Esophagus squamous epithelium (tissue), 5 donors: ENCODE results near the gene FGGY. TPM values are rescaled to one million over a fixed set of nuclear protein-coding genes. Genes with fewer than 3 reads are reported as not detected.

Source experiments
- DNase-seq: peaks from one replicate; lab custom pipeline; 2025; lab: John Stamatoyannopoulos, UW
- H3K27ac ChIP-seq, 4 donors: fragments of 200-600 bp; sonication (generic); one replicate each; pipeline ENCODE4 v1.5.1; 2016 to 2019; ENCODE audit warnings: mild to moderate bottlenecking in 1 of 4
- H3K27me3 ChIP-seq, 4 donors: fragments of 200-600 bp; sonication (generic); 1 replicate in 3 of 4; 2 replicates in 1 of 4; pipeline versions ENCODE4 v1.5.1 to v1.6.0; 2017 to 2021; ENCODE audit warnings: antibody characterized with exemption in 1 of 4
- H3K36me3 ChIP-seq, 3 donors: fragments of 200-600 bp; sonication (generic); one replicate each; pipeline ENCODE4 v1.5.1; 2016 to 2019
- H3K4me1 ChIP-seq, 3 donors: fragments of 200-600 bp; sonication (generic); one replicate each; pipeline ENCODE4 v1.5.1; 2017 to 2019
- H3K4me3 ChIP-seq, 4 donors: fragments of 200-600 bp; sonication (generic); 1 replicate in 3 of 4; 2 replicates in 1 of 4; pipeline ENCODE4 v1.5.1; 2016 to 2019; ENCODE audit warnings: mild to moderate bottlenecking in 2 of 4, moderate library complexity in 1 of 4
- H3K9me3 ChIP-seq, 3 donors: fragments of 200-600 bp; sonication (generic); one replicate each; pipeline ENCODE4 v1.5.1; 2016 to 2019
- CTCF ChIP-seq, 6 experiments: fragments of 450-650 bp in 4 of 6; fragments of 200-600 bp in 2 of 6; sonication (generic) in 2 of 6; IDR thresholded peaks; one replicate each; pipeline ENCODE4 v1.5.1; 2016 to 2019; ENCODE audit warnings: antibody characterized with exemption in 6 of 6, mild to moderate bottlenecking in 4 of 6, moderate library complexity in 4 of 6
- POLR2A ChIP-seq, 4 donors: fragments of 450-650 bp; IDR thresholded peaks; one replicate each; pipeline ENCODE4 v1.6.1; 2017; ENCODE audit warnings: antibody characterized with exemption in 4 of 4, mild to moderate bottlenecking in 4 of 4, moderate library complexity in 3 of 4
- WGBS, 2 donors: methylation state at CpG; one replicate each; pipeline ENCODE4 v1.1.5; 2018; 5-methylcytosine and 5-hydroxymethylcytosine counted together
- intact Hi-C: fragments of 100-400 bp; cut with DNase I; formaldehyde crosslinking; loops from one replicate; pipeline ENCODE4 v1.15.0; 2022
- total RNA-seq, 4 donors: library from RNA; depleted of rRNA; stranded (reverse); fragments of >200 nt; gene quantifications; one replicate each; pipeline ENCODE4 v1.1.0, GENCODE V29; 2016
- donor health status: DM: yes; HTN: yes; CAD: no.

Gene FGGY
- total RNA-seq, 4 donors from 2014 or later, result 6.0 to 18.1 (median 9.3) TPM

- no peaks in the 10 kb centered on the region for H3K36me3 ChIP-seq
- intact Hi-C loops, result no loop called here
- H3K9me3 ChIP-seq, result no peaks in the 10 kb centered on the region
- no peak overlapping the region for H3K4me3 ChIP-seq
- WGBS, 2 donors, result 74 to 79% methylated on average over 6 of the region's 6 CpGs
- TF ChIP-seq CTCF (IDR thresholded peaks at IDR 0.05), result no peak
- TF ChIP-seq POLR2A (IDR thresholded peaks at IDR 0.05), result no peak
- H3K27me3 ChIP-seq, result no peaks in the 10 kb centered on the region
- H3K4me1 ChIP-seq, result peaks cover 0 to 5% (median 0%) of the 10 kb centered on the region in 3 donors
- no peak overlapping the region for H3K27ac ChIP-seq
- no peak for DNase-seq
Observed at GRCh38 chr1:59375321-59376220, 78.7 kb downstream of the FGGY start.

- H3K27ac ChIP-seq, result no peak overlapping the region
- TF ChIP-seq POLR2A (IDR thresholded peaks at IDR 0.05), result no peak
- no peak for TF ChIP-seq CTCF (IDR thresholded peaks at IDR 0.05)
- no peaks in the 10 kb centered on the region for H3K9me3 ChIP-seq
- H3K4me3 ChIP-seq, result no peak overlapping the region
- H3K27me3 ChIP-seq, result no peaks in the 10 kb centered on the region
- peaks cover 0 to 5% (median 0%) of the 10 kb centered on the region in 3 donors for H3K4me1 ChIP-seq
- 83 to 90% methylated on average over 3 of the region's 3 CpGs for WGBS, 2 donors
- DNase-seq, result no peak
- intact Hi-C loops, result no loop called here
- H3K36me3 ChIP-seq, result no peaks in the 10 kb centered on the region
Observed at GRCh38 chr1:59377350-59377904, 80.5 kb downstream of the FGGY start.

GRCh38 chr1:59378621-59379370 is 81.9 kb downstream of the FGGY start:
- peaks cover 0 to 5% (median 0%) of the 10 kb centered on the region in 3 donors for H3K4me1 ChIP-seq
- intact Hi-C loops, result no loop called here
- no peaks in the 10 kb centered on the region for H3K27me3 ChIP-seq
- 80 to 86% methylated on average over 7 of the region's 7 CpGs for WGBS, 2 donors
- H3K27ac ChIP-seq, result no peak overlapping the region
- no peak for TF ChIP-seq POLR2A (IDR thresholded peaks at IDR 0.05)
- TF ChIP-seq CTCF (IDR thresholded peaks at IDR 0.05), result no peak
- DNase-seq, result no peak
- H3K9me3 ChIP-seq, result no peaks in the 10 kb centered on the region
- H3K4me3 ChIP-seq, result no peak overlapping the region
- no peaks in the 10 kb centered on the region for H3K36me3 ChIP-seq

- H3K27ac ChIP-seq, result no peak overlapping the region
- H3K4me1 ChIP-seq, result peaks cover 0 to 5% (median 0%) of the 10 kb centered on the region in 3 donors
- H3K36me3 ChIP-seq, result no peaks in the 10 kb centered on the region
- no peaks in the 10 kb centered on the region for H3K27me3 ChIP-seq
- intact Hi-C loops, result no loop called here
- no peak for DNase-seq
- TF ChIP-seq POLR2A (IDR thresholded peaks at IDR 0.05) (no peak), CTCF (IDR thresholded peaks at IDR 0.05) (no peak)
- no peaks in the 10 kb centered on the region for H3K9me3 ChIP-seq
- H3K4me3 ChIP-seq, result no peak overlapping the region
Observed at GRCh38 chr1:59379371-59379728, 82.5 kb downstream of the FGGY start.

GRCh38 chr1:59383963-59384362 is 87.1 kb downstream of the FGGY start:
- Histone ChIP-seq H3K27ac (no peak overlapping the region), H3K4me1 (no peaks in the 10 kb centered on the region), H3K36me3 (no peaks in the 10 kb centered on the region), H3K4me3 (no peak overlapping the region), H3K27me3 (no peaks in the 10 kb centered on the region), H3K9me3 (no peaks in the 10 kb centered on the region)
- TF ChIP-seq POLR2A (IDR thresholded peaks at IDR 0.05) (no peak), CTCF (IDR thresholded peaks at IDR 0.05) (no peak)
- WGBS, 2 donors, result 56 to 63% methylated on average over 3 of the region's 3 CpGs
- DNase-seq, result no peak
- intact Hi-C loops, result no loop called here
